GM04504 (cell line): ENCODE results near the gene CBFA2T3.
"Not testable (repeated sequence)": the region's sequence is repeated elsewhere in the genome, so short reads cannot be mapped to it uniquely, and the experiment has no call there.

ENCODE experiments used
- DNase-seq: peaks from one replicate; pipeline ENCODE4 v3.0.0-alpha.2; 2012; ENCODE audit warnings: low read depth

CBFA2T3 gene

GRCh38 chr16:88909431-88910210 lies 67.4 kb downstream of the CBFA2T3 start:
- no peak for DNase-seq

DNA sequence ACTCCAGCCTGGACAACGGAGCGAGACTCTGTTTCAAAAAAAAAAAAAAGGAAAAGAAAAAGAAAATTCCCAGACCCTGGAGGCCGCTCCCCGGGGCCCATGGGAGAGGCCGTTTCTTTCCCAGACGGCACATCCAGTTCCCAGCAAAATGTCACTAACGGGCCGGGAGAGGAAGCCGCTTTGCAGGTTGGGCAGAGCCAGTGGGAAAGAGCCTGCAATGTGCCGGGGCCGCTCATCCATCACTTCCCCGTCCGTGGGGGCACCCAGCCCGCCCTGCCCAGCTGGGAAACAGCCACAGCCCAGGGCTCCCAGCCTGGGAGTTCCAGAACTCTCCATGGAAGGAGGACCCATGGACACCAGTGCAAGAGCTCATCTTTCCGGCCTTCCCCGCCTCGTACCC lies 68.7 kb downstream of the CBFA2T3 start:
- DNase-seq: no peak

- DNase-seq: no peak
These were observed 69.2 kb downstream of the CBFA2T3 start for GRCh38 chr16:88907768-88908167.

GRCh38 chr16:88906535-88907105 lies 70.4 kb downstream of the CBFA2T3 start:
- no peak for DNase-seq

DNA sequence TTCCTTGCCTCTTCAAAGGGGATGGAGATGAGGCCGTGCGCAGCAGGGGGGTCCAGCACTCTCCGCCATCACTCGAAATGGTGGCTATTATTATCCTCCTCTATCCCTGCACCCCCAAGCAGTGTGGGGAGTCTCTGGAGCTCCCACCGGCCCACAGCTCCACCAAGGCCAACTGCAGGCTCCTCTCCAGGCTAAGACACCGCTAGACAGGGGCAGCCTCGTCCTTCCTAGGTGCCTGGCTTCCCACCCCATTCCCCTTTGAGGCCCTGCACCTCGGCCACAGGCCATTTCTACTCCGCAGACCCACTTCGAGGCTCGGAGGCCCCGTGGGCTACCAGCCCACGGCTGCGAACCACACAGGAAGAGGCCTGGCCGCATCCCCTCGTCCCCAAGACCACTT lies 71.0 kb downstream of the CBFA2T3 start:
- no peak for DNase-seq

DNA sequence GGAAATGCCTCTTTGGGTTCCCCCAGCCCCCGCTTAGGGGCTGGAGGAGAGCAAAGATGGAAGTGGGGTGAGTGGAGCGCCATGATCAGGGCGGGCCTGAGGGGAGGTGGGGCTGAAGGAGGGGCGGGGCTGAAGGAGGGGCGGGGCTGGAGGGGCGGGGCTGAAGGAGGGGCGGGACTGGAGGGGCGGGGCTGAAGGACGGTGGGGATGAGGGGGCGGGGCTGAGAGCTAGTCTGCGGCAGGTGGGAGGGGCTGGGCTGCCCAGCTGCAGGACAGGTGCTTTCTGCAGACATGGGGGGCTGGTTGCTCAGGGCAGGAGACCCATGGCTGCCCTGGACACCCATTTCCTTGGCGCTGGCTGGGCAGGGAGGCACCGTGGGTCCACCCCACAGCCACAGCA lies 71.4 kb downstream of the CBFA2T3 start:
- no peak for DNase-seq

DNA sequence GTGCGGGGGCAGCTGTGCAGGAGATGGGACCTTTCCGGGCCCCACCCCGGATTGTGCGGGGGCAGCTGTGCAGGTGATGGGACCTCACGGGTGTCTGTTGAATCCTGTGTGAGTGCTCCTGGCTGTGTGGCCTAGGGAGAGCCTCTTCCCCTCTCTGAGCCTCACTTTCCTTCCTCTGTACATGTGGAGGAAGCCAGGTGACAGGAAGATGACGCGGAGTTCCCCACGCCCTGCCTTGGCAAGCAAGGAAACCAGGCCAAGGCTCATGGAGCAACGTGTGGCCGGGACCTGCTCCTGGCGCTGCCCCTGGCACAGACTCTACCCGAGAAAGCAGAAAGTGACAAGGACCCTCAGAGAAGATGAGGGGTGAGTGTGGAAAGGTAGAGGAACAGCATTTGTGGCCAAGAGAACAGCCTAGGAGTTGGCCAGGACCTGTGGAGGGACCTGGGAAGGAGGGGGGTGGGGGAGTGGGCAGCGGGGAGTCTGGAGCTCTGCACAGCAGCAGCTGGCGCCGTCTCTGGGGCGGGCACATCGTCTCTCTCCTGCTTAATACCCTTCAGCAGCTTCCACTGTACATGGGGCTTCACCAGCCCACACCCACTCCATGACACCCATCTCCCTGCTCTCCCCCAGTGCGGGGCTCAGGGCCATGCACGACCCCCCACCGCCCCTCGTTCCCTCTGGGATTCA lies 72.2 kb downstream of the CBFA2T3 start:
- no peak for DNase-seq

DNA sequence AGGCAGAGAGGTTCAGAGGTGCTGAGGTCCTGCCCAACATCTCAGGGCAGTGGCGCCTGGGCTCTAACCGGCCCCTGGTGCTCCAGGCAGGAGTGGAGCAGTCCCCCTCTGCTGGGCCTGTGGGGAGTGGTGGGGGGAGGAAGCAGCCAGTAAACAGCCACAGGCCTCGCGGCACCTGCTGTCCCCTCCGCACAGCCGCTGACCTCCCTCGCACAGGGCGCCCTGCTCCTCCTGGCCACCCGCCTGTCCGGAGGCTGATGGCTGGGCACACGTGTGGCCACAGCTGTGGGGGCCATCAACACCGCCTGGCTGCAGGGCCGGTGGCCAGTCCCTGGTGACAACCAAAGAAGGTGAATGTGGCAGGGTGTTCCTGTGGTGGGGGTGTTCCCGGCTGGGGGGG lies 73.7 kb downstream of the CBFA2T3 start:
- no peak for DNase-seq

GRCh38 chr16:88902744-88903143 lies 74.3 kb downstream of the CBFA2T3 start:
- no peak for DNase-seq

- no peak for DNase-seq
These were observed 75.2 kb downstream of the CBFA2T3 start for GRCh38 chr16:88901718-88902337.

DNA sequence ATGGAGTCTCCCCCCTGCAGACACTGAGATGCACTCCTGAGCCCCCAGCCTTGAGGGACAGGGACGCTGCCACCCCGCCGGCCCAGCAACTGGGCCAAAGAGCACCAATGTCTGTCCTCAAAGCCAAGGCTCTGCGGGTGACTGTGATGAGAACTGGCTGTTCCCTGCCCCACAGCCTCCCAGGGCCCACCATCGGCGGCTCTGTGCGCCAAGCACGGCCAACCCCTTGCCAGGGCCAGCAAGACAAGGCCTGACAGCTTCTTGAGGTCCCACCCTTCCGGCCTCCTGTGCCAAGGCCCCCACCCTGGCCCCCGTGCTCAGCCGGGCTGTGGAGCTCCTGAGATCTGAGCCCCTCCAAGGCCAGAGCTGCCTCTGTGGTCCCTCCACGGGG lies 76.3 kb downstream of the CBFA2T3 start:
- DNase-seq: no peak

- DNase-seq: no peak
These were observed 76.9 kb downstream of the CBFA2T3 start for GRCh38 chr16:88899901-88900661.

GRCh38 chr16:88897696-88898425 lies 79.1 kb downstream of the CBFA2T3 start:
- no peak for DNase-seq

- DNase-seq: no peak
These were observed 80.6 kb downstream of the CBFA2T3 start for GRCh38 chr16:88896238-88897070.

GRCh38 chr16:88895335-88895734 lies 81.7 kb downstream of the CBFA2T3 start:
- DNase-seq: no peak

- DNase-seq: no peak
These were observed 82.2 kb downstream of the CBFA2T3 start for GRCh38 chr16:88894681-88895300.

- not testable (repeated sequence) for DNase-seq
These were observed 82.7 kb downstream of the CBFA2T3 start for GRCh38 chr16:88894266-88894665.

DNA sequence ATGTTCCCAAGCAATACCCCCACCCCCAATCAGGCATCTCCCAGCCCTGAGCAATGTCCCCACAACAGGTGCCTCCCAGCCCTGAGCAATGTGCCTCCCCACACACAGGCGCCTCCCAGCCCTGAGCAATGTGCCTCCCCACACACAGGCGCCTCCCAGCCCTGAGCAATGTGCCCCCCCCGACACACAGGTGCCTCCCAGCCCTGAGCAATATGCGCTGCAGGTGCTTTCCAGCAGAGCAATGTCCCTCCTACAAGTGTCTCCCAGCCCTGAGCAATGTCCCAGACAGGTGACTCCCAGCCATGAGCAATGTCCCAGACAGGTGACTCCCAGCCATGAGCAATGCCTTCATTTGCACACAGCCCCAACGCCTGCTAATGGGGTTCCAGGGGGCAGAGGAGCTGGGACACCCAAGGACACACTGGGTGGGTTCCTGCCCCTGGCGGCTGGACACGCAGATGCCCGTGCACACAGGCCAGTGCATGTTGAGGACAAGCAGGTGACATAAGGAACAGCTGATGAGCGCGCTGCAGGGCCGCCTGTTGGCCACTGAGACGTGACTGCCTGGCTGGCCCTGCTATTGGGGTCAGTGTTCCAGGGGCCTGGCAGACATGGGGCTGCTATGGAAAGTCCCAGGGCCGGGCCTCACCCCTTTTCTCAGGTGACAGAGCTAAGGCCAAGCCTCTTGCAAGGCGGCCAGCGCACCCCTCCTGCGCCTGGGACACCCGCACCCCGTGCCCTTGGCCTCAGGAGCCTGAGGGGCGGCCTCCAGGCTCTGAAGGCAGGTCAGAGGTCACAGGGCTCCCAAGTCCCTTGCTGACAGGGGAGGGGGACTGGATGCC lies 83.7 kb downstream of the CBFA2T3 start:
- no peak for DNase-seq

DNA sequence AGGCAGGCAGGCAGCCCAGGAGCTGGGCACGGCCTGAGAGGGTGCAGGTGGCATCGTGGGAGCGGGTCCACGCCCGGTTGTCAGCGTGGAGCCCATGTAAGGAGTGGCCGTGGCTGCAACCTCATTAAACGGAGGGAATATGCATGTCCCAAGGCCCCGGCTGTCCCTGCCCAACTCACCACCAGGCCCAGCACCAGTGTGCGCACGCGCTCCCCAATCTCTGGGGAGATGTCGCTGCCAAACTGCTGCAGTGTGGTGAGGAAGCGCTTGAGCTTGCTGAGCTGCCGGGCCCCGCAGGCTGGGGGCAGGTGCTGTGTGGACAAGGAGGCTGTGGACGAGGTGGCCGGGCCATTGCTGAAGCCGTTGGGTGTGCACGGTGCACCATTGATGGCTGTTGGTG lies 84.9 kb downstream of the CBFA2T3 start:
- no peak for DNase-seq
